HepG2 (cell line): ENCODE data around the gene SLC23A2. TPM values are rescaled to one million over a fixed set of nuclear protein-coding genes. Genes with fewer than 3 reads are reported as not detected.

Experiments
- ATAC-seq: fragments of 200-7000 bp; cut with Tn5 transposase; 3 replicates; pipeline ENCODE4 v1.9.1; 2020; ENCODE audit warnings: mild to moderate bottlenecking, moderate library complexity
- BruUV-seq: library from RNA; stranded (reverse); fragments of 400-500 nt; replicated peaks from 2 replicates; lab custom pipeline; 2021; lab: Mats Ljungman, UMichigan
- CTCF ChIA-PET: fragments of 300-600 bp; formaldehyde crosslinking; extraction: SDS; loops from one replicate; lab custom pipeline; 2021; ENCODE audit warnings: low total read pairs, inconsistent platforms, low intra/inter-chr PET ratio; lab: Yijun Ruan, JAX
- POLR2A ChIA-PET: fragments of 350-600 bp; sonication (Branson Sonifier 250); formaldehyde crosslinking; loops from one replicate; lab custom pipeline; 2020; ENCODE audit warnings: antibody characterized with exemption, inconsistent platforms; lab: Yijun Ruan, JAX
- DNase-seq: peaks from one replicate; pipeline ENCODE4 v3.0.0-alpha.2; 2015; ENCODE audit warnings: low spot score
- FAIRE-seq: peaks from 3 replicates; lab custom pipeline; 2011; peaks lifted over from hg19 to GRCh38; lab: Jason Lieb, UNC
- H2AFZ ChIP-seq: one replicate; pipeline ENCODE4 v1.6.1; 2011; ENCODE audit warnings: low read length, inconsistent platforms
- H3K27ac ChIP-seq: fragments of 300-600 bp; 3 replicates; pipeline ENCODE4 v1.8.0; 2011; ENCODE audit warnings: mixed run types, mild to moderate bottlenecking, mixed read lengths, low read length, inconsistent platforms; ENCODE audit not compliant: insufficient read depth; ENCODE audit errors: extremely low read length
- H3K27me3 ChIP-seq, 2 experiments: fragments of 200-600 bp in 1 of 2; 2 replicates in 1 of 2; 3 replicates in 1 of 2; pipeline versions ENCODE4 v1.6.0 to v1.8.0; 2011; ENCODE audit warnings: low read length in 2 of 2, mild to moderate bottlenecking in 2 of 2, moderate library complexity in 2 of 2, inconsistent platforms in 1 of 2; ENCODE audit not compliant: insufficient read depth in 2 of 2, control insufficient read depth in 1 of 2
- H3K36me3 ChIP-seq, 2 experiments: fragments of 200-600 bp in 1 of 2; replicated peaks in 1 of 2; 2 replicates in 1 of 2; 3 replicates in 1 of 2; pipeline versions ENCODE4 v1.5.1 to v1.8.0; 2011; ENCODE audit warnings: low read length in 2 of 2, inconsistent platforms in 1 of 2; ENCODE audit not compliant: insufficient read depth in 2 of 2, control insufficient read depth in 1 of 2
- H3K4me1 ChIP-seq: 2 replicates; pipeline ENCODE4 v1.5.1; 2012; ENCODE audit warnings: low read length, inconsistent platforms; ENCODE audit not compliant: insufficient read depth
- H3K4me2 ChIP-seq: 2 replicates; pipeline ENCODE4 v1.6.0; 2011; ENCODE audit warnings: low read depth, low read length, inconsistent platforms
- H3K4me3 ChIP-seq, 3 experiments: fragments of 200-600 bp in 1 of 3; sonication (generic), shearing (Covaris generic) in 1 of 3; replicated peaks in 1 of 3; 2 replicates each; pipeline ENCODE4 v1.5.1; 2011 to 2016; ENCODE audit warnings: low read length in 3 of 3, inconsistent platforms in 2 of 3, low read depth in 2 of 3, mild to moderate bottlenecking in 2 of 3, control low read depth in 1 of 3, mixed read lengths in 1 of 3; ENCODE audit not compliant: insufficient read depth in 1 of 3
- H3K79me2 ChIP-seq: one replicate; pipeline ENCODE4 v1.6.1; 2011; ENCODE audit warnings: low read length, inconsistent platforms; ENCODE audit not compliant: insufficient read depth
- H3K9ac ChIP-seq: 2 replicates; pipeline ENCODE4 v1.6.0; 2011; ENCODE audit warnings: mild to moderate bottlenecking, low read depth, low read length, inconsistent platforms; ENCODE audit not compliant: insufficient read depth
- H3K9me3 ChIP-seq: 2 replicates; pipeline ENCODE4 v1.5.1; 2012; ENCODE audit warnings: mild to moderate bottlenecking, low read length
- H4K20me1 ChIP-seq: 2 replicates; pipeline ENCODE4 v1.6.0; 2011; ENCODE audit warnings: inconsistent platforms, mild to moderate bottlenecking, low read length, moderate library complexity; ENCODE audit not compliant: insufficient read depth
- CEBPB ChIP-seq: IDR thresholded peaks from 2 replicates; pipeline ENCODE4 v1.6.1; 2011; ENCODE audit warnings: low read depth, low read length, improper control_type of control experiment, borderline replicate concordance
- ELF3 ChIP-seq: IDR thresholded peaks from 2 replicates; pipeline ENCODE4 v1.6.1; 2016; ENCODE audit warnings: missing genetic modification reagents, missing compliant biosample characterization
- ERF ChIP-seq: IDR thresholded peaks from 2 replicates; pipeline ENCODE4 v1.6.1; 2018; ENCODE audit warnings: missing biosample characterization, missing genetic modification reagents
- HMG20B ChIP-seq: conservative IDR thresholded peaks from 2 replicates; pipeline ENCODE4 v1.6.1; 2016; ENCODE audit warnings: missing genetic modification reagents, missing compliant biosample characterization
- KMT2A ChIP-seq: sonication (generic); formaldehyde crosslinking; IDR thresholded peaks from 2 replicates; pipeline ENCODE4 v1.4.0; 2020; ENCODE audit warnings: missing genetic modification reagents
- RFXANK ChIP-seq: IDR thresholded peaks from 2 replicates; pipeline ENCODE4 v1.6.1; 2016
- ZNF263 ChIP-seq: sonication (generic); formaldehyde crosslinking; IDR thresholded peaks from 2 replicates; pipeline ENCODE4 v1.4.0; 2020; ENCODE audit warnings: missing genetic modification reagents
- ZNF530 ChIP-seq: sonication (generic); formaldehyde crosslinking; IDR thresholded peaks from 2 replicates; pipeline ENCODE4 v1.5.0; 2020; ENCODE audit warnings: low read depth, mild to moderate bottlenecking, missing genetic modification reagents
- ZNF652 ChIP-seq: IDR thresholded peaks from 2 replicates; pipeline ENCODE4 v1.6.1; 2016; ENCODE audit warnings: low read depth, borderline replicate concordance
- ZNF772 ChIP-seq: sonication (generic); formaldehyde crosslinking; IDR thresholded peaks from 2 replicates; pipeline ENCODE4 v1.5.0; 2020; ENCODE audit warnings: mild to moderate bottlenecking, missing genetic modification reagents
- WGBS: methylation state at CpG from one replicate; pipeline ENCODE4 v1.1.6; 2017; ENCODE audit warnings: low lambda C conversion rate; 5-methylcytosine and 5-hydroxymethylcytosine counted together
- in situ Hi-C: cut with HindIII; loops from 2 replicates; pipeline ENCODE4 v1.10.0; 2017; ENCODE audit warnings: low pct_unique_long_range_greater_than_20kb; ENCODE audit not compliant: extremely low pct_ligation_motif_present
- intact Hi-C: fragments of 100-400 bp; cut with micrococcal nuclease; formaldehyde crosslinking; loops from one replicate; pipeline ENCODE4 v1.10.0; 2022; ENCODE audit not compliant: unreplicated experiment
- polyA plus RNA-seq, 8 experiments: library from polyadenylated mRNA; depleted of rRNA in 3 of 8; stranded (reverse) in 7 of 8; unstranded in 1 of 8; fragments of >200 nt; fragmentation: Illumina TruSeq in 4 of 8; extraction: Trizol in 4 of 8; gene quantifications; 2 replicates each; pipeline versions ENCODE4 v1.2.1 to v1.2.3, GENCODE V29; 2011 to 2016; ENCODE audit warnings: low read depth in 4 of 8, missing spikeins in 1 of 8, mixed read lengths in 1 of 8; ENCODE audit not compliant: insufficient read depth in 1 of 8
- total RNA-seq, 5 experiments: library from RNA; depleted of rRNA; stranded (reverse); fragments of >200 nt; fragmentation: Illumina TruSeq; extraction: Trizol; gene quantifications; 2 replicates each; pipeline ENCODE4 v1.2.3, GENCODE V29; 2016; ENCODE audit warnings: low read depth in 1 of 5
- TF ChIP-seq, protein P1 (sequence below), 2 experiments: sonication (generic) in 1 of 2; formaldehyde crosslinking in 1 of 2; IDR thresholded peaks; 2 replicates each; pipeline versions ENCODE4 v1.5.1 to v1.6.1; 2011 to 2020; ENCODE audit warnings: borderline replicate concordance in 1 of 2, low read depth in 1 of 2, low read length in 1 of 2, mild to moderate bottlenecking in 1 of 2, missing genetic modification reagents in 1 of 2, moderate library complexity in 1 of 2

The SLC23A2 gene
- total and polyA plus RNA-seq, 2 of the 13 experiments (the other 11 are each of a cell fraction or from before 2014, with no cell fraction given) = 42.2 to 51.2 TPM

DNA sequence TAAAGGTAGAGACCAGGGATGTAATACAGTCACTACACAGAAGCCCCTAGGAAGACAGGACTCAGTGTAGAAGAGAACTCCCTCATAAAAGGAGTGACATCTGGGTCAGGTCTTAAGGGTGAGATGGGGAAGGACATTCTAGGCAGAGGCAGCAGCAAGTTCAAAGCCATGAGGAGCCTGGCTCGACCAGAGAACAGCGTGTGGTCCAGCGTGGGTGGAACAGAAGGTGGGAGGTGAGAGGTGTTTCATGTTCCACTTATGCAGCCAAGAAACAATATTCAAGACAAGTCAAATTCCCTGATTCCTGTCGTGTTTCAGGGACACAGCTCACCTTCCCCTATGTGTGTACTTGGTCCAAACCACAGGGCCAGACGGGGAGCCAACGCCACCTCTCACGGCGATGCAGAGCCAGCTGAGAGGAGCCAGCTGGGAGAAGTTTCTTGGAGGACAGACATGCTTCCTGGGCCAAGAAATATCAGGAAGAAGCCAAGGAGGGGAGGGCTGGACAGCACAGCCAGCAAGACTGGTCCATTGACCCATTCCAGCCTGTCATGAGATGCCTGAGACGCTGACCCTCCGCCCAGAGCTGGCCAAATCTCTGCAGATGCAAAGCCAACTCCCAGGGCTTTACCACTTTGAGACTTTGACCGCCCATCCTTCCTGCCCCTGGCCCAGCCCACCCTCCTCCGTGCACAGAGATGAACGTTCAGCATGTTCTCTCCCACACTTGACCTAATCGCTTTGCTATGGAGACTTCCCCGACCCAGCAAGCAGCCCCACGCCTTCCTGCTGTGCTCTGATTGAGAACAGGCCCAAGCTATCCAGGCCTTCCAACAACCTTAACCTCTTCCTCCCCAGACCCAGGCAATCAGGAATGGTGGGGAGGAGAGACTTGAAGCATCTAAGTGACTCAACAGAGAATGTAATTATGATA lies 165.8 kb downstream of the SLC23A2 start:
- Histone ChIP-seq H3K36me3 (no peaks in the 10 kb centered on the region), H3K9me3 (no peaks in the 10 kb centered on the region), H3K27me3 (peaks cover 2 to 14% of the 10 kb centered on the region in 2 experiments; a peak in 3 of 5 replicates), H3K9ac (no peak overlapping the region), H3K4me3 (no peak overlapping the region), H2AFZ (no peak overlapping the region), H3K79me2 (no peaks in the 10 kb centered on the region), H3K4me1 (no peaks in the 10 kb centered on the region), H3K4me2 (no peak overlapping the region), H3K27ac (no peak overlapping the region), H4K20me1 (no peaks in the 10 kb centered on the region)
- ChIA-PET POLR2A (no interaction called here), CTCF (no interaction called here)
- FAIRE-seq (no peak), DNase-seq (no peak), ATAC-seq (peak; percentile 25)
- no TSS peak for BruUV-seq
- intact Hi-C loops = no loop called here
- 44% methylated on average over 16 of the region's 16 CpGs for WGBS
- TF ChIP-seq ZNF263 (CRISPR knock-in tag) (no peak), ERF (no peak), HMG20B (CRISPR knock-in tag) (no peak), KMT2A (CRISPR knock-in tag) (no peak), ZNF652 (CRISPR knock-in tag) (0 out of 2 replicates have a peak, but pooled peaks have one; percentile 50), ZNF530 (CRISPR knock-in tag) (no peak), ELF3 (CRISPR knock-in tag) (no peak)
- in situ Hi-C loops = no loop called here

DNA sequence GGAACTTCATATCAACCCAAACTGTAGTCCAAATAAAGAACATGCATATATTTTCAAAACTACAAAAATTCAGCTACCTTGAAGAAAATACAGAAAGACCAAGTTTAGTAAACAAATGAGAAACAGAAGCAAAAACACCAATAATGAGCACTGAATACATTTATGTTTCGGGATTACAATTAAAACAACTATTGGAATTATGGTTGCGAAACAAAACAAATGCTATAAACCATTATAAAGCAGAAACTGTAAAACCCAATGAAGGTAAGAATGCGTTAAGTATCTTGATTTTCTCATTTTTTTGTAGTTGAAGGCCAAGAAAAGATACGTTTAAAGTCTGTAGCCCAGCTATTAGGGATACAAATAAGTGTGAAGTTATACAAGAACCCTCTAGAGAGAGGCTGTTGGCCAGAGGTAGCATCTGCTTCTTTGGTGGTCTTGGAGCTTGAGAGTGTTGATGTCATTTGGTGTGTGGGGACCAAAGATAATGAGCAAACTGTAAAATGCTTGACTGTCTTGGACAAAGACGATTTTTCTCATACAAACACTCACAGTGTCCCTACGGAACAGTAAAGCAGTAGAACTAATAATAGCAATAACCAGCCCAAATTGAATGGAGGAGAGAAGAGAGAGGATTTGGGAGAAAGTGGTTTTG lies 168.1 kb downstream of the SLC23A2 start:
- FAIRE-seq (no peak), DNase-seq (no peak)
- H4K20me1 ChIP-seq = no peaks in the 10 kb centered on the region
- H3K79me2 ChIP-seq = no peaks in the 10 kb centered on the region
- peaks cover 7% of the 10 kb centered on the region in 2 experiments; a peak in 2 of 5 replicates for H3K27me3 ChIP-seq
- POLR2A ChIA-PET = no interaction called here
- intact Hi-C loops = no loop called here
- CTCF ChIA-PET = no interaction called here
- no peak overlapping the region for H3K4me3 ChIP-seq
- TF ChIP-seq RFXANK (CRISPR knock-in tag) (no peak), CEBPB (peak; percentile 64), ZNF772 (no peak)
- TF ChIP-seq, protein P1, sequence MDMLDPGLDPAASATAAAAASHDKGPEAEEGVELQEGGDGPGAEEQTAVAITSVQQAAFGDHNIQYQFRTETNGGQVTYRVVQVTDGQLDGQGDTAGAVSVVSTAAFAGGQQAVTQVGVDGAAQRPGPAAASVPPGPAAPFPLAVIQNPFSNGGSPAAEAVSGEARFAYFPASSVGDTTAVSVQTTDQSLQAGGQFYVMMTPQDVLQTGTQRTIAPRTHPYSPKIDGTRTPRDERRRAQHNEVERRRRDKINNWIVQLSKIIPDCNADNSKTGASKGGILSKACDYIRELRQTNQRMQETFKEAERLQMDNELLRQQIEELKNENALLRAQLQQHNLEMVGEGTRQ (IDR thresholded peaks at IDR 0.05; ENCODE audit: low read depth, low read length) = 0 out of 2 replicates have a peak, but pooled peaks have one; percentile 4
- TF ChIP-seq, protein P1 (CRISPR knock-in tag; IDR thresholded peaks at IDR 0.05; ENCODE audit: borderline replicate concordance) = no peak
- TF ChIP-seq, all 625 proteins: peak for 2
- no TSS peak for BruUV-seq
- H3K9me3 ChIP-seq = no peaks in the 10 kb centered on the region
- H3K4me1 ChIP-seq = no peaks in the 10 kb centered on the region
- H2AFZ ChIP-seq = no peak overlapping the region
- in situ Hi-C loops = no loop called here
- H3K9ac ChIP-seq = no peak overlapping the region
- no peak for ATAC-seq
- H3K4me2 ChIP-seq = no peak overlapping the region
- 29% methylated on average over 6 of the region's 6 CpGs for WGBS
- no peak overlapping the region for H3K27ac ChIP-seq
- H3K36me3 ChIP-seq = no peaks in the 10 kb centered on the region
